Karpas-422 (cell line): ENCODE data around the gene CTTN. TPM values are rescaled to one million over a fixed set of nuclear protein-coding genes. Genes with fewer than 3 reads are reported as not detected.

ENCODE experiments used
- DNase-seq: peaks from one replicate; pipeline ENCODE4 v3.0.0-alpha.2; 2015
- H2AFZ ChIP-seq: fragments of 200-600 bp; sonication (generic); 2 replicates; pipeline ENCODE4 v1.6.1; 2014; ENCODE audit warnings: antibody characterized with exemption, low read length, mixed read lengths
- H3K27ac ChIP-seq: fragments of 200-600 bp; sonication (generic); 2 replicates; pipeline ENCODE4 v1.5.1; 2014; ENCODE audit warnings: mild to moderate bottlenecking, low read length, moderate library complexity
- H3K27me3 ChIP-seq: fragments of 200-600 bp; sonication (generic); 2 replicates; pipeline ENCODE4 v1.6.1; 2014; ENCODE audit warnings: low read length, mixed read lengths
- H3K36me3 ChIP-seq: fragments of 200-600 bp; sonication (generic); 2 replicates; pipeline ENCODE4 v1.6.1; 2014; ENCODE audit warnings: low read length, mixed read lengths; ENCODE audit not compliant: insufficient read depth
- H3K4me1 ChIP-seq: fragments of 200-600 bp; sonication (generic); 2 replicates; pipeline ENCODE4 v1.6.1; 2014; ENCODE audit warnings: mild to moderate bottlenecking, low read length, mixed read lengths
- H3K4me2 ChIP-seq: fragments of 200-600 bp; sonication (generic); 2 replicates; pipeline ENCODE4 v1.6.1; 2014; ENCODE audit warnings: low read length, low read depth, mild to moderate bottlenecking; ENCODE audit not compliant: poor library complexity, severe bottlenecking
- H3K4me3 ChIP-seq: fragments of 200-600 bp; sonication (generic); 2 replicates; pipeline ENCODE4 v1.5.1; 2014; ENCODE audit warnings: mild to moderate bottlenecking, antibody characterized with exemption, low read length, mixed read lengths
- H3K79me2 ChIP-seq: fragments of 200-600 bp; sonication (generic); 2 replicates; pipeline ENCODE4 v1.6.1; 2014; ENCODE audit warnings: mild to moderate bottlenecking, low read length, mixed read lengths
- H3K9ac ChIP-seq: fragments of 200-600 bp; sonication (generic); 2 replicates; pipeline ENCODE4 v1.6.0; 2014; ENCODE audit warnings: low read length
- H3K9me2 ChIP-seq: fragments of 200-600 bp; sonication (generic), shearing (Covaris generic); replicated peaks from 2 replicates; pipeline ENCODE4 v1.6.0; 2014; ENCODE audit warnings: mild to moderate bottlenecking, low read length, moderate library complexity; ENCODE audit not compliant: insufficient read depth
- H3K9me3 ChIP-seq: fragments of 300-700, 200-600 bp; sonication (generic); 2 replicates; pipeline ENCODE4 v1.6.1; 2014; ENCODE audit warnings: low read length, mixed read lengths
- H4K20me1 ChIP-seq: fragments of 200-600 bp; sonication (generic); 2 replicates; pipeline ENCODE4 v1.6.1; 2014; ENCODE audit warnings: mild to moderate bottlenecking, antibody characterized with exemption, low read length, low read depth; ENCODE audit not compliant: insufficient read depth
- total RNA-seq: library from RNA; depleted of rRNA; stranded (reverse); fragments of >200 nt; shearing (Covaris generic); gene quantifications from 2 replicates; pipeline ENCODE4 v1.2.3, GENCODE V29; 2014; ENCODE audit warnings: low replicate concordance

Gene CTTN
- total RNA-seq, 1 experiment from 2014 or later: 143 TPM

- no peak for DNase-seq
- H4K20me1 ChIP-seq: peaks cover 18% of the 10 kb centered on the region; the same call in 1 of the 2 replicates
- no peak overlapping the region for H3K27ac ChIP-seq
- H3K36me3 ChIP-seq: peaks cover 24% of the 10 kb centered on the region
- no peak overlapping the region for H2AFZ ChIP-seq
- no peak overlapping the region for H3K4me2 ChIP-seq
- no peaks in the 10 kb centered on the region for H3K9me3 ChIP-seq
- 0 out of 2 replicates have a peak, but pooled peaks cover 2% of the 10 kb centered on the region for H3K79me2 ChIP-seq
- H3K4me1 ChIP-seq: no peaks in the 10 kb centered on the region
- H3K27me3 ChIP-seq: no peaks in the 10 kb centered on the region
- no peak overlapping the region for H3K9ac ChIP-seq
- no peaks in the 10 kb centered on the region for H3K9me2 ChIP-seq
- no peak overlapping the region for H3K4me3 ChIP-seq
Measured at GRCh38 chr11:70414341-70415100, 16.2 kb downstream of the CTTN start.

- H3K9me3 ChIP-seq: no peaks in the 10 kb centered on the region
- H3K27me3 ChIP-seq: no peaks in the 10 kb centered on the region
- no peak for DNase-seq
- H3K79me2 ChIP-seq: no peaks in the 10 kb centered on the region
- peaks cover 18% of the 10 kb centered on the region; the same call in 1 of the 2 replicates for H4K20me1 ChIP-seq
- H3K27ac ChIP-seq: no peak overlapping the region
- H3K9me2 ChIP-seq: no peaks in the 10 kb centered on the region
- H3K9ac ChIP-seq: no peak overlapping the region
- H2AFZ ChIP-seq: no peak overlapping the region
- H3K4me2 ChIP-seq: no peak overlapping the region
- no peaks in the 10 kb centered on the region for H3K4me1 ChIP-seq
- H3K36me3 ChIP-seq: peaks cover 25% of the 10 kb centered on the region
- no peak overlapping the region for H3K4me3 ChIP-seq
Measured at GRCh38 chr11:70415191-70415590, 16.9 kb downstream of the CTTN start.

- H4K20me1 ChIP-seq: peaks cover 18% of the 10 kb centered on the region; the same call in 1 of the 2 replicates
- H3K79me2 ChIP-seq: no peaks in the 10 kb centered on the region
- no peaks in the 10 kb centered on the region for H3K4me1 ChIP-seq
- no peak overlapping the region for H3K4me3 ChIP-seq
- no peak overlapping the region for H3K27ac ChIP-seq
- H3K9ac ChIP-seq: no peak overlapping the region
- H2AFZ ChIP-seq: no peak overlapping the region
- H3K9me2 ChIP-seq: no peaks in the 10 kb centered on the region
- no peaks in the 10 kb centered on the region for H3K9me3 ChIP-seq
- no peak for DNase-seq
- H3K36me3 ChIP-seq: peaks cover 29% of the 10 kb centered on the region
- H3K4me2 ChIP-seq: no peak overlapping the region
- no peaks in the 10 kb centered on the region for H3K27me3 ChIP-seq
Measured at GRCh38 chr11:70415642-70416395, 17.5 kb downstream of the CTTN start.

GRCh38 chr11:70416881-70417280 is 18.6 kb downstream of the CTTN start:
- H3K4me3 ChIP-seq: no peak overlapping the region
- H3K9me3 ChIP-seq: no peaks in the 10 kb centered on the region
- H2AFZ ChIP-seq: no peak overlapping the region
- H3K79me2 ChIP-seq: no peaks in the 10 kb centered on the region
- no peaks in the 10 kb centered on the region for H3K4me1 ChIP-seq
- H3K9me2 ChIP-seq: no peaks in the 10 kb centered on the region
- H3K27me3 ChIP-seq: no peaks in the 10 kb centered on the region
- H4K20me1 ChIP-seq: peaks cover 19% of the 10 kb centered on the region; the same call in 1 of the 2 replicates
- no peak for DNase-seq
- H3K27ac ChIP-seq: no peak overlapping the region
- no peak overlapping the region for H3K4me2 ChIP-seq
- no peak overlapping the region for H3K9ac ChIP-seq
- H3K36me3 ChIP-seq: peaks cover 29% of the 10 kb centered on the region

GRCh38 chr11:70418130-70418529 is 19.8 kb downstream of the CTTN start:
- Histone ChIP-seq H3K4me2 (no peak overlapping the region), H3K27me3 (no peaks in the 10 kb centered on the region), H3K4me3 (no peak overlapping the region), H3K9me3 (no peaks in the 10 kb centered on the region), H3K36me3 (peaks cover 32% of the 10 kb centered on the region; the same call in 1 of the 2 replicates), H3K27ac (no peak overlapping the region), H2AFZ (no peak overlapping the region), H3K79me2 (no peaks in the 10 kb centered on the region), H3K9ac (no peak overlapping the region), H4K20me1 (peaks cover 17% of the 10 kb centered on the region; the same call in 1 of the 2 replicates), H3K4me1 (no peaks in the 10 kb centered on the region), H3K9me2 (no peaks in the 10 kb centered on the region)
- no peak for DNase-seq

- Histone ChIP-seq H3K27ac (no peak overlapping the region), H3K9me3 (no peaks in the 10 kb centered on the region), H3K9ac (no peak overlapping the region)
Measured at GRCh38 chr11:70419307-70420007, 21.1 kb downstream of the CTTN start.

GRCh38 chr11:70420008-70420464 is 21.7 kb downstream of the CTTN start:
- no peak overlapping the region for H3K4me3 ChIP-seq
- no peaks in the 10 kb centered on the region for H3K27me3 ChIP-seq
- no peak overlapping the region for H3K4me2 ChIP-seq
- peaks cover 25% of the 10 kb centered on the region; the same call in 1 of the 2 replicates for H3K36me3 ChIP-seq
- peaks cover 16% of the 10 kb centered on the region; the same call in 1 of the 2 replicates for H4K20me1 ChIP-seq
- no peaks in the 10 kb centered on the region for H3K4me1 ChIP-seq
- no peak overlapping the region for H3K27ac ChIP-seq
- no peak overlapping the region for H3K9ac ChIP-seq
- no peaks in the 10 kb centered on the region for H3K9me3 ChIP-seq
- H3K9me2 ChIP-seq: no peaks in the 10 kb centered on the region
- H3K79me2 ChIP-seq: no peaks in the 10 kb centered on the region
- no peak for DNase-seq
- no peak overlapping the region for H2AFZ ChIP-seq

More at GRCh38 chr11:70419307-70420007, 21.1 kb downstream of the CTTN start:
- Histone ChIP-seq H4K20me1 (peaks cover 19% of the 10 kb centered on the region; the same call in 1 of the 2 replicates), H3K9me2 (no peaks in the 10 kb centered on the region), H3K4me3 (no peak overlapping the region), H3K36me3 (peaks cover 28% of the 10 kb centered on the region; the same call in 1 of the 2 replicates), H3K4me2 (no peak overlapping the region), H3K79me2 (no peaks in the 10 kb centered on the region), H3K4me1 (no peaks in the 10 kb centered on the region), H2AFZ (no peak overlapping the region), H3K27me3 (no peaks in the 10 kb centered on the region)
- DNase-seq: no peak
